DMS 273 treated with DMSO at 0.1 percent for 48 hours (cell line): ENCODE measurements around the gene MRGPRD.
"Not testable (repeated sequence)": the region's sequence is repeated elsewhere in the genome, so short reads cannot be mapped to it uniquely, and the experiment has no call there.

Experiments
- DNase-seq: peaks from one replicate; lab custom pipeline; 2025; lab: John Stamatoyannopoulos, UW

Gene MRGPRD

GRCh38 chr11:69005631-69006368, 25.0 kb upstream of the MRGPRD start:
- DNase-seq = no peak

DNA sequence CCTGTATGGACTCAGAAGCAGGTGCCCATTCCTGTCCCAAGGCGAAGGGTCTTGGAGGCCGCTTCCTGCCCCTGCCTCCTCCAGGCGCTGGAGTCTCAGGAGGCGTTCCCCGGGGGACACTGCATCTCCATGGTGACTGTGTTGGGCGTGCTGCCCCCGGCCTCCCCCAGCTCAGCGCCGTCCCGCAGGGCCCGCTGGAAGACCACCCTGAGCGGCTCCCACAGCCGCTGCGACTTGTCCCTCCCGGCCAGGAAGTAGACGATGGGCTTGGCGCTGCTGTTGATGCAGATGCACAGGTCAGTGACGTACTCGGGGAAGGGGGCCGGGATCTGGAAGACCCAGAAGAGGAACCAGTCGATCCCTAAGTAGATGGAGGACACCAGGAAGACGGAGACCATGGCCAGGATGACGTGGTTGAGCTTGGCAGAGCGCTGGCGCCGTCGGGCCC, 24.4 kb upstream of the MRGPRD start:
- no peak for DNase-seq

DNA sequence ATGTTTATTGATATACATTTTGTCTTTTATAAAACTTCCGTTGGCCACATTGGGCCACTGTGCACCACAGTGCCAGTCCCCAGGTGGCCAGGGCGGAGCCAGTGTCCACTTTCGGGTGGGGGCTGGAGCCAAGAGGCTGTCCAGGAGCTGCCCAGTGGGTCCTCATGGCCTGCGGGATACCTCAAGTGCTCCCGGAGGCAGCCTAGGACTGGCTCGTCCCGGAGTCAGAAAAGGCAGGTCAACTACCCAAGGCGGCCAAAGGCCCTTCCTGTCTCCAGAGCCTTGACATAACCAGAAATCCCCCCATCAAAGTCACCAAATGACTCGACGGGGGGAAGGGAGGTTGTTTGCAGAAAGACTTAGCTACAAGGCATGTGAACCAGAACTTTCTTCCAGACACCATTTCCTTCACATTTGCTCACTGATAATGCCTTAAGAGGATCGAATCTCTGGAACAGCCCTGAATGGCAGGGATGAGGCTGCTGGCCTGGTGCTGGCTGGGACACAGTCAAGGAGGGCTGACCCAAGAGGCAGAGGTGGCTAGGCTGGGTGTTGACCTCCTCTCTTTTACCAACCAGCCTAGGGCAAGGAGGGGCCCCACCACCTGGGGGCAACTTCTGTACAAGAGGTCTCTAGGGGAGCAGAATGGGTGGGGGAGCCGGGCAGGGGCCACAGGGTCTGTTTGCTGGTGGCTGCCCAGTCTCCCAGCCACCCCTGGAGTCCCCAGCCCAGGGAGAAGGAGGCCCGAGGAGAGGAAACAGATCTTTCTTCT, 23.8 kb upstream of the MRGPRD start:
- no peak for DNase-seq

- no peak for DNase-seq
These were observed 23.1 kb upstream of the MRGPRD start for GRCh38 chr11:69003866-69004367.

DNA sequence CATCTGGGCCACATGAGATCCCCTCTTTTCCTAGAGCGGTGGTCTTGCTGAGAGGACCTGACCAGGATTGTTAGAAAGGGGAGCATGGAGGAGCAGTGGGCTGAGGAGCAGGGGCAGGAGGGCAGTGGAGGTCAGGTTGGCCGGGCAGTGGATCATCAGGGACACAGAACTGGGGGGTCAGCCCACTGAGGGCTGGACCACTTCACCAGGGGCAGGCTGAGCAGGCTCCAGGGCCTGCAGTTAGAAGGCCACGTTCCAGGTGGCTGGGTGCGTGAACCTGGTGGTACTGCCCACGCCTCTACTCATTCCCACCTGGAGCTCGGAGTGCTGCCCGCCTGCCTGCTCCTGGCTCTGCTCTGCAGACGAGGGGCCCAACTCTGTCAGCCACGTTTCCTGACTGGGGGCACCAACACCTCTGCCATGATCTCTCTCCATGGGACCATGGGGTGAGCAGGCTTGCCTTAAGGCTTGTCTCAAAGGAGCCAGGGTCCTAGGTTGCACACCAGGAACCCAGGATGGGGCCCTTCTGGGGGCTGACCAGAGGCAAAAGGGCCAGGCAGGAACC, 22.6 kb upstream of the MRGPRD start:
- no peak for DNase-seq

GRCh38 chr11:69002570-69003231, 21.9 kb upstream of the MRGPRD start:
- DNase-seq = no peak

GRCh38 chr11:69002110-69002569, 21.4 kb upstream of the MRGPRD start:
- no peak for DNase-seq

- DNase-seq = no peak
These were observed 20.7 kb upstream of the MRGPRD start for GRCh38 chr11:69001243-69002081.

GRCh38 chr11:69000831-69001242, 20.1 kb upstream of the MRGPRD start:
- DNase-seq = peak; percentile 36

DNA sequence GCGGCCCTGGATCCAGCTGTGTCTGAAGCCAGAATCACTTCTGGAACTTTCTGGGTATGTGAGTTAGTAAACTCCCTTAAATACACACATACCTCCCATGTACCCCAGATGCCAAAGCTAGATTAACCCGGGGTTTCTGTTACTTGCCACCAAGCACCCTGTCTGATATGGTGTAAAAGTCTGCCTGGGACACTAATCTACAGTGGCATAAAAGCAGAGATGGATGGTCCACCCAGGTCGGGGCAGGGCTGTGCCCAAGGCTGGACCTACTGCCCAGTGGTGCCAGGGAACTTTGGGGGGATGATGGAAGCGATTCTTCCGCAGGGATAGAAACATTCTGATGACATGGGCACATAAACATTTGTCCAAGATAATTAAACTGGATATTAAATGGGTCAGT, 19.6 kb upstream of the MRGPRD start:
- no peak for DNase-seq

- DNase-seq = not testable (repeated sequence)
These were observed 19.1 kb upstream of the MRGPRD start for GRCh38 chr11:68999748-69000355.

GRCh38 chr11:68999093-68999747, 18.4 kb upstream of the MRGPRD start:
- no peak for DNase-seq

GRCh38 chr11:68998390-68998911, 17.7 kb upstream of the MRGPRD start:
- peak; percentile 61 for DNase-seq

- DNase-seq = no peak
These were observed 17.2 kb upstream of the MRGPRD start for GRCh38 chr11:68997995-68998348.

DNA sequence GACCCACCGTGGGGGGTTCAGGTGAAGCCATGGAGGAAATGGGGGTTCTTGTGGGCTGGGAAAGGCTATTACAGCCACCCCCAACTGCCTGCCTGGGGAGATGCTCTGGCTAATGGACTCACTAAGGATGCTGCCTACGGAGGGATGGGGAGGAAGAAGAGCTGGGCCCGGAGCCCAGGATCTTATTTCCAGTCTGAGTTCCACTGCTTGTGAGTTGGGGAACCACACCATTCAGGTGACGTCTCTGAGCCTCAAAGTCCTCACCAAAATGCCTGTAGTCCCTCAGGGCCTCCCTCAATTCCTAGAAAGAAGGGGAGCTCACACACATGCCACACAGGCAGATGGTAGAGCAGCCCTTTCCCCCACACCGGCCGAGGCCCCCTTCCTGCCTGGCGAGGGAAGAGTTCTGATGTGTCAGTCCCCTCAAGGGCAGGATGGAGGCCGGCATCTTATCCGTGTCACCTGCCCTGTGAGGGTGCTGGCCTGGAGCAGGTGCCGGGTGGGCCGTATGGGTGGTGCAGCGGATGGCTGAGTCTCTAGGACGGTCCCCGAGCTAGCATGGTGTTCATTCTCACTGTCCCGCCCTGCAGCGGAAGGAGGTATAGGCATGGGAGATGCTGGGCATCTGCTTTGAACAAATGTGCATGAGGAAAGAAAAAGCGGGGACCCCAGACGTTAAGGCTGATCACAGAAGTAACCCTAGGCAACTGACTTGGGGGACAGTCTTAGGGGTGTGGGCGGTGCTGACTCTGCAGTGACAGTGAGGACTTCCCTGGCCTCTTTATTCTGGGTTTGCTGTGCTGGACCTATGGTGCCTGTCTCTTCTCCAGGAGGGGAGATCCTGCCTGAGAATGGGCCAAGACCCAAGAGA, 16.6 kb upstream of the MRGPRD start:
- DNase-seq = no peak

- DNase-seq = no peak
These were observed 15.8 kb upstream of the MRGPRD start for GRCh38 chr11:68996376-68997123.

- no peak for DNase-seq
These were observed 14.1 kb upstream of the MRGPRD start for GRCh38 chr11:68994894-68995285.

DNA sequence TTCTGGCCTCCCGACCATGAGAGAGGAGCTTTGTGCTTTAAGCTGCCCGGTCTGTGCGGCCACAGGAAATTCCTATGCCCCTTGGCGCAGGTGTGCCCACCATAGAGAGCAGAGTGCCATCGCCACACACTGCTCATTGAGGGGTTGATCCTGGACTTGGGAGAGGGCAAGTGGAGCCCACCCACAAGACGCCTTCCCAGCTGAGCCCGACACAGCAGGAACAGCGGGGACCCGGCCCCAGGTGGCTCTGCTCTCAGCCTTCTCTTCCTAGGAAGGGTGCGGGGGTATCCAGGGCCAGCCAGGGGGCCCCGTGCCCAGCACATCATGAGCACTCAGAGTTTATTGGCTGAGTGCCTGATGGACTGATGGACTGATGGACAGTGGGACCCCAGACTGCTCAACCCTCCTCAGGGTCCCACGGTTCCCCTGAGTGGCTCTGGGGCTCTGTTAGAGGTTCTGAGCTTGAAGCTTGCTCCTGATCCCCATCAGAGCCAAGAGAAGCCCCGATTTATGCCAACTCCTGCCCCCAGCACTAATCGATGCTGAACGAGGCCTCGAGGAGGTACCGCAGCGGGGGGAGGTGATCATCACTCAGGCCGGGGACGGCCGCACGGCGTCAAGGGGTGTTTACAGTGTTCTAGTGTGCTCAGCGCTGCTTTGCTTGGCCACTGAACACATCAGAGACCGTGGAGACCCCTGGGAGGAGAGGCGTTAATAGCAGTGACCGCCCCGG, 13.5 kb upstream of the MRGPRD start:
- no peak for DNase-seq
